LNCAP (cell line): ENCODE measurements around the gene LYPD6.

ENCODE experiments used
- TF ChIP-seq, protein P1 (sequence below): fragments of 450-650 bp; IDR thresholded peaks from 2 replicates; pipeline ENCODE4 v1.5.1; 2017; ENCODE audit warnings: mild to moderate bottlenecking

Gene LYPD6

DNA sequence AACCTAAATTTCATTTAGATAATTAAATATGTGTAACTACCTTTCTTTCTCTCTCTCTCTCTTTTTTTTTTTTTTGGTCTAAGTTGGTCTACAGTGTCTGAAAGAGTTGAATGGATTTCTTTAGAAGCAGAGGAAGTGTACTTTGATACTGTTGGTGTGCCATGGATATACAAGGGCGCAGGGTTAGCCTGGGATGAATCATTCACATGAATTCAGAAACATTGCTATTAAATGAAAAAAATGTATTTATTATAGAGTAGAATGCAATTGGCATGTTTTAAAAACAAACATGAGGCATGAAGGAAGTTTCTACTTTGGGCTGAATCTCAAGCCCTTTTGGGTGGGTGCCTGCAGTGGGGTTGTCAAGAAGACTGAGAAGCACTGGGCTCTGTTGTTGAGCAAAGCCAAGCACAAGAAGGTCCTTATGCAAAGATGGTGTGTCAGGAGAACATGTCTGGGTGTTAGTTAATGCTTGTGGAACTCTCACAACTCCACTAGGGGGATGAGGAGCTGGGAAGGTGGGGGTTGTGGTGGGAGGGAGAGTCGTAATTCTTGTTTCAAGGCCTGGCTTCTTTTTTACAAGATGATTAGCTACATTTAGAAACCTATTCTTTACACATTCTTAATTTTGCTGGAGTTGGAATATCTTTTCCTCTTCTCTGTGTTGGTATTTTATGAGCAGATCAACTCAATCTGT, 57.9 kb downstream of the LYPD6 start:
- TF ChIP-seq, protein P1, sequence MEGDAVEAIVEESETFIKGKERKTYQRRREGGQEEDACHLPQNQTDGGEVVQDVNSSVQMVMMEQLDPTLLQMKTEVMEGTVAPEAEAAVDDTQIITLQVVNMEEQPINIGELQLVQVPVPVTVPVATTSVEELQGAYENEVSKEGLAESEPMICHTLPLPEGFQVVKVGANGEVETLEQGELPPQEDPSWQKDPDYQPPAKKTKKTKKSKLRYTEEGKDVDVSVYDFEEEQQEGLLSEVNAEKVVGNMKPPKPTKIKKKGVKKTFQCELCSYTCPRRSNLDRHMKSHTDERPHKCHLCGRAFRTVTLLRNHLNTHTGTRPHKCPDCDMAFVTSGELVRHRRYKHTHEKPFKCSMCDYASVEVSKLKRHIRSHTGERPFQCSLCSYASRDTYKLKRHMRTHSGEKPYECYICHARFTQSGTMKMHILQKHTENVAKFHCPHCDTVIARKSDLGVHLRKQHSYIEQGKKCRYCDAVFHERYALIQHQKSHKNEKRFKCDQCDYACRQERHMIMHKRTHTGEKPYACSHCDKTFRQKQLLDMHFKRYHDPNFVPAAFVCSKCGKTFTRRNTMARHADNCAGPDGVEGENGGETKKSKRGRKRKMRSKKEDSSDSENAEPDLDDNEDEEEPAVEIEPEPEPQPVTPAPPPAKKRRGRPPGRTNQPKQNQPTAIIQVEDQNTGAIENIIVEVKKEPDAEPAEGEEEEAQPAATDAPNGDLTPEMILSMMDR = no peak

DNA sequence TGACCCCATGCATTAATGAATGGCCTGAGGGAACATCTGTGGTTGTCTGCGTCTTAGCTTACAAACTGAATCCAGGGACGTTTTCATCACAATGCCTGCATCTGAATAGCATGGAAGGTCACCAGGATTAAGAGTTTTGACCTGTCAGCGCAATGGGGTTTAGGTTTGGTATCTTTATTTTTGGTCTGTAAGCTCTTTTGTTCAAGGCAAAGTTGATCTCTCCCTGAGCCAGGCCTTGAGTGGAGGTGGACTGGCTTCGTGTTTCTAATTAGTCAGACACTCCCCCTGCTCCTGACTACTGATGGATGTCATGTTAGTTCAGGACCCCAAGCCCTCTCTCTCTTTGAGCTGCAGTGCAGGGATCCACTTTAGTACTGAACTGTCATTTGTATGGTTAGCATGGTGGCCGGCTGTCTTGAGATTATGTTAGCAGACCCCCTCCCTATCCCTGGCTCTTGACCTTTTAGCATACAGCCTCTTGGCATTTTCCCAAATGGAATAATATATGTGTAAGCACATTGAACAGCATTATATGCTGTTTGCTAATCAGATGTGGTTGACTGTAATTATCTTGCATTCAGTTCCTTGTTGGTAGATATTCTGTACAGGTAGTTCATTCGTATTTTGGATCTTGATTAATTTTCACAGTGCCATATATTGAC, 59.2 kb downstream of the LYPD6 start:
- TF ChIP-seq, protein P1 = no peak

DNA sequence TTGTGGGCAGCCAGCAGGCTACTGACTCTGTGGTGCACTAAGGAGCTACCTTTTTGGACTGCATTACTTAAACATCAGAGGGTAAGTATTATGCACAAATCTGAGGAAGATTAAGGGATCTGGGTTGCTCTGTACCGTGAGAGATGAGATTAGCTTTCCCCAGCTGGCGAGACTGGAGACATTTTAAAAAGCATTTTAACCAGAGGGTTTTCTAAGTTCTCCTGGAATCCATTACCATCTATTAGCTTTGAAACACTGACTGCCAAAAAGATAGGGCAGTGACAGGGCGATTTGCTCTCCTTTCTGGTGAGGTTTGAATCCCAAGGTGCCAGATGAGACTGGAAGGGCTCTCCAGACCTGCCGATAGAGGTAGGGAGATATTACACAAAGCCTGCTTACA, 63.2 kb downstream of the LYPD6 start:
- TF ChIP-seq, protein P1 = no peak

DNA sequence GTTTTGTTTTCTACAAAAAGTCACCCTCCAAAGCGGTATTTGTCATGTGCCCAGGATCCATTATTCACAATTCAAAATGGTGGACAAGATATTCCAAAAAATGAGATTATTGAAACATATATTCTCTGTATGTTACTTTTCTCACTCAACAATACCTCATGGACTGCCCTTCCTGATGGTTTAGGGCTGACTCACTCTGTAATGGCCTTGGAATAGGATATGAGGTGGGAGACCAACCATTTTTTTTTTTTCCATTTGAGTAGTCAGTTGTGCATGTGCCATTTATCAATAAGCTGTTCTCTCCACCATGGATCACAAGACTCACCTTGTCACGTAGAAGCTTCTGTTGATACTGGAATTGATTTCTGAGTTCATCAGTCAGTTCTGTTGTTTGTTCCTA, 64.5 kb downstream of the LYPD6 start:
- TF ChIP-seq, protein P1 = no peak

DNA sequence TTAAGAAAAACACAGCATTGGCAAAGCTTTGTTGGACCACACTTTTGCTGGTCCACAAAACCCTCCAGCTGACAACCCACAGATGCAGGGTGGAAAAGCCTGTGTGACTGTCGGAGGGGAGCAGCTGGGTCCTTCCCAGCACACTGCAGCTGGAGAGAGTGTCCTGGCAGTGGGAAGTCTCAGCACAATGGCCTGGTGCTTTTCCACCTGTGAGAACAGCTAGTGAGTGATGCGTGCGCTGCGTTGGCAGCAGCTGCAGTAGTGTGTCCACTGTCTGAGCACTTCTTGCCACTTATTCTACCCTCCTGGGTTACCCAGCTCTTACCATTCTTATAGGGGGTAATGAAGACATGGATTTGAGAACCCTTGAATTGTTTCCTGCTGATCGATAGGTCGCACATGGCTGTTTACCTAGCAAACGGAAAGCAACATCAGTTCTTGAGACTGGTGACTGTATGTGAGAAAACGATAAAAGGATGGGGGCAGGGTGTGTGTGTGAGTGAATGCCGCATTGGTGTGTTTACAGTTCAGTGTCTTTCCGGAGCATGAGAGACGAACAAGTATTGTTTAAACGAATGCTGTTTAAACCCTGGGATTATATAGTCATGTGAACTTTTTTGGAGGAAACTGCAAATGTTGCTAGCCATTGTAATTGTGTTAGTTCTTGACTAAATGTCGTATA, 69.7 kb downstream of the LYPD6 start:
- TF ChIP-seq, protein P1 = no peak

DNA sequence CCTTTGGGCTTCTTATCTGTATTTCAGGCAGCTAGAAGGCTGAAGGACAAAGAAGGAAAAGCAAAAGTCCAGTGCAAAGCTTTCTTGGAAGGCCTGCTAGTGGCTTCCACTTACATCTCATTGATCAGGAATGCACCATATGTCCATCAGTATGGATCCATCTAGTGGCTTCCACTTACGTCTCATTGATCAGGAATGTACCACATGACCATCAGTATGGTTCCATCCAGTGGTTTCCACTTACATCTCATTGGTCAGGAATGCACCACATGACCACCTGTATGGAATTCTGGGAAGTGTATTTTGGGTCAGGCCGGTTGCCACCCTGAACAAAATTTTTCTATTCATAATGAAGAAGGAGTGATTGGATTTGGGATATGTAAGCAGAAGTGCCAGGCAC, 70.6 kb downstream of the LYPD6 start:
- TF ChIP-seq, protein P1 = no peak

DNA sequence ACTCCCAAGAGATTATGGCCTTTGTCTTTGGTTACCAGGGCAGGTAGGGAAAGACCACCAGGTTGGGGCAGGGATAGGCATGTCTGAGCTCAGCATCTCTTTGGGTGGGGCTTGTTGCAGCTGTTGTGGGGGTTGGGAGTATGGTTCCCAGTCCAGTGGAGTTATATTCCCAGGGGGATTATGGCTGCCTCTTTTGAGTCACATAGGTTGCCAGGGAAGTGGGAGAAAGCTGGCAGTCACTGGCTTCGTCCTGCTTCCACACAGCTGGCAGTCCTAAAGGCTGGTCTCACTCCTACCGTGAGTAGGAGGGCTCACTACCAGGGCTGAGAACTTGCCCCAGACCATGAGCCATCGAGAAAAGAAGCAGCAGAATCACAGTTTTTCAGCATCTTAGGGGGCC, 79.1 kb downstream of the LYPD6 start:
- TF ChIP-seq, protein P1 = no peak
